Liver (tissue), 3 donors: ENCODE measurements around the gene GLT1D1.

ENCODE experiments used
- CTCF ChIP-seq: fragments of 150-350 bp; IDR thresholded peaks from 2 replicates; pipeline ENCODE4 v1.5.1; 2017; ENCODE audit warnings: improper control_type of control experiment, low read depth, low read length; ENCODE audit not compliant: missing input control
- EGR1 ChIP-seq, 2 donors: IDR thresholded peaks; 2 replicates each; pipeline ENCODE4 v1.6.1; 2016 to 2018; ENCODE audit warnings: antibody characterized with exemption in 2 of 2, low read depth in 2 of 2
- GABPA ChIP-seq, 2 donors: IDR thresholded peaks in 1 of 2; conservative IDR thresholded peaks in 1 of 2; 2 replicates each; pipeline ENCODE4 v1.6.1; 2016; ENCODE audit warnings: antibody characterized with exemption in 2 of 2, mild to moderate bottlenecking in 1 of 2, moderate library complexity in 1 of 2
- HNF4A ChIP-seq, 2 donors: conservative IDR thresholded peaks; 2 replicates each; pipeline ENCODE4 v1.6.1; 2016; ENCODE audit warnings: antibody characterized with exemption in 2 of 2, mild to moderate bottlenecking in 2 of 2
- JUND ChIP-seq, 2 donors: IDR thresholded peaks; 2 replicates each; pipeline ENCODE4 v1.6.1; 2016; ENCODE audit warnings: antibody characterized with exemption in 2 of 2
- SP1 ChIP-seq: IDR thresholded peaks from 2 replicates; pipeline ENCODE4 v1.6.1; 2018; ENCODE audit warnings: antibody characterized with exemption, mild to moderate bottlenecking
- TAF1 ChIP-seq: conservative IDR thresholded peaks from 2 replicates; pipeline ENCODE4 v1.6.1; 2016; ENCODE audit warnings: antibody characterized with exemption, mild to moderate bottlenecking
- YY1 ChIP-seq: IDR thresholded peaks from 2 replicates; pipeline ENCODE4 v1.6.1; 2016; ENCODE audit warnings: antibody characterized with exemption, mild to moderate bottlenecking
- TF ChIP-seq, protein P1 (sequence below): IDR thresholded peaks from 2 replicates; pipeline ENCODE4 v1.6.1; 2016; ENCODE audit warnings: antibody characterized with exemption
- TF ChIP-seq, protein P2 (sequence below): IDR thresholded peaks from 2 replicates; pipeline ENCODE4 v1.6.1; 2016; ENCODE audit warnings: antibody characterized with exemption, mild to moderate bottlenecking
- donor health status: healthy.
- donor health status: healthy.

GRCh38 chr12:128813392-128813791 lies 39.9 kb upstream of the GLT1D1 start:
- no peak for TF ChIP-seq CTCF
- no peak for TF ChIP-seq EGR1 (IDR thresholded peaks at IDR 0.05; ENCODE audit: low read depth in 2 of 2)
- no peak for TF ChIP-seq SP1
- TF ChIP-seq, protein P1, sequence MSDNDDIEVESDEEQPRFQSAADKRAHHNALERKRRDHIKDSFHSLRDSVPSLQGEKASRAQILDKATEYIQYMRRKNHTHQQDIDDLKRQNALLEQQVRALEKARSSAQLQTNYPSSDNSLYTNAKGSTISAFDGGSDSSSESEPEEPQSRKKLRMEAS = no peak
- TF ChIP-seq, protein P2, sequence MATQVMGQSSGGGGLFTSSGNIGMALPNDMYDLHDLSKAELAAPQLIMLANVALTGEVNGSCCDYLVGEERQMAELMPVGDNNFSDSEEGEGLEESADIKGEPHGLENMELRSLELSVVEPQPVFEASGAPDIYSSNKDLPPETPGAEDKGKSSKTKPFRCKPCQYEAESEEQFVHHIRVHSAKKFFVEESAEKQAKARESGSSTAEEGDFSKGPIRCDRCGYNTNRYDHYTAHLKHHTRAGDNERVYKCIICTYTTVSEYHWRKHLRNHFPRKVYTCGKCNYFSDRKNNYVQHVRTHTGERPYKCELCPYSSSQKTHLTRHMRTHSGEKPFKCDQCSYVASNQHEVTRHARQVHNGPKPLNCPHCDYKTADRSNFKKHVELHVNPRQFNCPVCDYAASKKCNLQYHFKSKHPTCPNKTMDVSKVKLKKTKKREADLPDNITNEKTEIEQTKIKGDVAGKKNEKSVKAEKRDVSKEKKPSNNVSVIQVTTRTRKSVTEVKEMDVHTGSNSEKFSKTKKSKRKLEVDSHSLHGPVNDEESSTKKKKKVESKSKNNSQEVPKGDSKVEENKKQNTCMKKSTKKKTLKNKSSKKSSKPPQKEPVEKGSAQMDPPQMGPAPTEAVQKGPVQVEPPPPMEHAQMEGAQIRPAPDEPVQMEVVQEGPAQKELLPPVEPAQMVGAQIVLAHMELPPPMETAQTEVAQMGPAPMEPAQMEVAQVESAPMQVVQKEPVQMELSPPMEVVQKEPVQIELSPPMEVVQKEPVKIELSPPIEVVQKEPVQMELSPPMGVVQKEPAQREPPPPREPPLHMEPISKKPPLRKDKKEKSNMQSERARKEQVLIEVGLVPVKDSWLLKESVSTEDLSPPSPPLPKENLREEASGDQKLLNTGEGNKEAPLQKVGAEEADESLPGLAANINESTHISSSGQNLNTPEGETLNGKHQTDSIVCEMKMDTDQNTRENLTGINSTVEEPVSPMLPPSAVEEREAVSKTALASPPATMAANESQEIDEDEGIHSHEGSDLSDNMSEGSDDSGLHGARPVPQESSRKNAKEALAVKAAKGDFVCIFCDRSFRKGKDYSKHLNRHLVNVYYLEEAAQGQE = no peak
- no peak for TF ChIP-seq HNF4A (conservative IDR thresholded peaks at IDR 0.05)
- TF ChIP-seq YY1 = no peak
- TF ChIP-seq TAF1 = no peak
- no peak for TF ChIP-seq JUND (IDR thresholded peaks at IDR 0.05)
- TF ChIP-seq GABPA (IDR thresholded peaks at IDR 0.05 in 1 of 2, conservative IDR thresholded peaks at IDR 0.05 in 1 of 2) = no peak
